PFSK-1 (cell line): ENCODE data around the gene LGALS3BP.

Experiments used
- FOXP2 ChIP-seq: optimal IDR thresholded peaks from 2 replicates; pipeline ENCODE3; 2011; ENCODE audit warnings: borderline replicate concordance, control low read depth, inconsistent platforms; ENCODE audit not compliant: insufficient read depth; ENCODE audit errors: extremely low read length, extremely low read depth
- POLR2AphosphoS5 ChIP-seq: IDR thresholded peaks from 2 replicates; pipeline ENCODE4 v1.6.1; 2012; ENCODE audit warnings: low read depth, mild to moderate bottlenecking, control low read depth, low read length, moderate library complexity
- SIN3A ChIP-seq: IDR thresholded peaks from 2 replicates; pipeline ENCODE4 v1.6.1; 2012; ENCODE audit warnings: mild to moderate bottlenecking, low read length, moderate library complexity, borderline replicate concordance; ENCODE audit not compliant: insufficient read depth
- TAF1 ChIP-seq: IDR thresholded peaks from 2 replicates; pipeline ENCODE4 v1.6.1; 2012; ENCODE audit warnings: low read length, control low read depth, borderline replicate concordance; ENCODE audit not compliant: insufficient read depth
- TF ChIP-seq, protein P1 (sequence below), 2 experiments: IDR thresholded peaks; 2 replicates each; pipeline versions ENCODE4 v1.6.1 to v1.8.0; 2011 to 2012; ENCODE audit warnings: low read depth in 2 of 2, low read length in 2 of 2, control low read depth in 1 of 2, inconsistent platforms in 1 of 2, mild to moderate bottlenecking in 1 of 2, moderate library complexity in 1 of 2; ENCODE audit not compliant: insufficient read depth in 1 of 2

The LGALS3BP gene

DNA sequence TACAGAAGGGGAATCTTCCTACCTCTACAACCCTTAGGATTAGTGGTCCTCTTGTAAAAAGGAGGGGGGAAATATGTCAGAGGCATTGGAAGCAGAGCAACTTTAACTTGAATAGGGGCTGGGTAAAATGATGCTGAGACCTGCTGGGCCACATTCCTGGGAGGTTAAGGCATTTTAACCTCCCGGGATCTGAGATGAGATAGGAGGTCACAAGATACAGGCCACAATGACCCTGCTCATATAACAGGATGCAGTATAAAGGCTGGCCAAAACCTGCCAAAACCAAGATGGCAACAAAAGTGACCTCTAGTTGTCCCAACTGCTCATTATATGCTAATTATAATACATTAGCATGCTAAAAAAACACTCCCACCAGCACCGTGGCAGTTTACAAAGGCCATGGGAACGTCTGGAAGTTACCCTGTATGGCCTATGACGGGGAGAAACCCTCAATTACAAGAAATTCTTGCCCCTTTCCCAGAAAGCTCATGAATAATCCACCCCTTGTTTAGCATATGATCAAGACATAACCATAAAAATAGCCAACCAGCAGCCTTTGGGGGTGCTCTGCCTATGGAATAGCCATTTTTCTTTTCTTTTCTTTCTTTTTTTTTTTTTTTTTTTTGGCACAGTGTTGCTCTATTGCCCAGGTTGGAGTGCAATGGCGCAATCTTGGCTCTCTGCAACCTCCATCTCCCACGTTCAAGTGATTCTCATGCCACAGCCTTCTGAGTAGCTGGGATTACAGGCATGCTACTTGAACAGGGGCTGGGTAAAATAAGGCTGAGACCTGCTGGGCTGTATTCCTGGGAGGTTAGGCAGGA is 38.0 kb upstream of the LGALS3BP start:
- no peak for TF ChIP-seq FOXP2
- no peak for TF ChIP-seq POLR2AphosphoS5
- no peak for TF ChIP-seq TAF1
- no peak for TF ChIP-seq SIN3A
- TF ChIP-seq, protein P1, sequence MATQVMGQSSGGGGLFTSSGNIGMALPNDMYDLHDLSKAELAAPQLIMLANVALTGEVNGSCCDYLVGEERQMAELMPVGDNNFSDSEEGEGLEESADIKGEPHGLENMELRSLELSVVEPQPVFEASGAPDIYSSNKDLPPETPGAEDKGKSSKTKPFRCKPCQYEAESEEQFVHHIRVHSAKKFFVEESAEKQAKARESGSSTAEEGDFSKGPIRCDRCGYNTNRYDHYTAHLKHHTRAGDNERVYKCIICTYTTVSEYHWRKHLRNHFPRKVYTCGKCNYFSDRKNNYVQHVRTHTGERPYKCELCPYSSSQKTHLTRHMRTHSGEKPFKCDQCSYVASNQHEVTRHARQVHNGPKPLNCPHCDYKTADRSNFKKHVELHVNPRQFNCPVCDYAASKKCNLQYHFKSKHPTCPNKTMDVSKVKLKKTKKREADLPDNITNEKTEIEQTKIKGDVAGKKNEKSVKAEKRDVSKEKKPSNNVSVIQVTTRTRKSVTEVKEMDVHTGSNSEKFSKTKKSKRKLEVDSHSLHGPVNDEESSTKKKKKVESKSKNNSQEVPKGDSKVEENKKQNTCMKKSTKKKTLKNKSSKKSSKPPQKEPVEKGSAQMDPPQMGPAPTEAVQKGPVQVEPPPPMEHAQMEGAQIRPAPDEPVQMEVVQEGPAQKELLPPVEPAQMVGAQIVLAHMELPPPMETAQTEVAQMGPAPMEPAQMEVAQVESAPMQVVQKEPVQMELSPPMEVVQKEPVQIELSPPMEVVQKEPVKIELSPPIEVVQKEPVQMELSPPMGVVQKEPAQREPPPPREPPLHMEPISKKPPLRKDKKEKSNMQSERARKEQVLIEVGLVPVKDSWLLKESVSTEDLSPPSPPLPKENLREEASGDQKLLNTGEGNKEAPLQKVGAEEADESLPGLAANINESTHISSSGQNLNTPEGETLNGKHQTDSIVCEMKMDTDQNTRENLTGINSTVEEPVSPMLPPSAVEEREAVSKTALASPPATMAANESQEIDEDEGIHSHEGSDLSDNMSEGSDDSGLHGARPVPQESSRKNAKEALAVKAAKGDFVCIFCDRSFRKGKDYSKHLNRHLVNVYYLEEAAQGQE (IDR thresholded peaks at IDR 0.05; ENCODE audit: insufficient read depth in 1 of 2, low read depth in 2 of 2, low read length in 2 of 2), result no peak

DNA sequence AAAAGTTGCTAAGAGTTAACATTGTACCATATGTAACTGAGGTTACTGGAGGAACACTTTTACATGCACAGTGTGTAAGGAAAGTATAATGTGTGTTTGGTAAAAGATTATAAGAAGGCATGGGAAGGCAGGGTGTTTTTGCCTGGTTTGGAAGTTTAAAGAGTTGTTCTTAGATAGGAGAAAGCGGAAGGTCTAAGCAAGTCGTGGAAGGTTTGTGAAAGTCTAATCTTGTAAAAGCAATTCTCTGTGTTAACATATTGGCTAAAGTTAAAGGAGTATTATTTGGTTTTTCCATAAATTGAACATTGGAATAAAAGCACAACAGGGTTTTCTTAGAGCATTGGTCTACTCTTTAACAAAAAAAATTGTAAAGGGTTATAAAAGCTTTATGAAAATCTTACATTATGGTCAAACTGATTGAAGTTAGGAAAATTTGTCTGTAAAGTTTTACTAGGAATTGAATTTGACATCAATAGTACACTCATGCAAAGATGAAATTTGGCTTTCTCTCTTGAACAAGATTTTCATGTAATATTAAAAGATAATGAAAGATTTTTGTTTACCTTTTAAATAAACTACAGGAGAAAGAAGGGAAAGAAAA is 34.5 kb upstream of the LGALS3BP start:
- TF ChIP-seq, protein P1 (IDR thresholded peaks at IDR 0.05; ENCODE audit: insufficient read depth in 1 of 2, low read depth in 2 of 2, low read length in 2 of 2), result no peak
- TF ChIP-seq SIN3A (no peak), POLR2AphosphoS5 (no peak), TAF1 (no peak), FOXP2 (no peak)

DNA sequence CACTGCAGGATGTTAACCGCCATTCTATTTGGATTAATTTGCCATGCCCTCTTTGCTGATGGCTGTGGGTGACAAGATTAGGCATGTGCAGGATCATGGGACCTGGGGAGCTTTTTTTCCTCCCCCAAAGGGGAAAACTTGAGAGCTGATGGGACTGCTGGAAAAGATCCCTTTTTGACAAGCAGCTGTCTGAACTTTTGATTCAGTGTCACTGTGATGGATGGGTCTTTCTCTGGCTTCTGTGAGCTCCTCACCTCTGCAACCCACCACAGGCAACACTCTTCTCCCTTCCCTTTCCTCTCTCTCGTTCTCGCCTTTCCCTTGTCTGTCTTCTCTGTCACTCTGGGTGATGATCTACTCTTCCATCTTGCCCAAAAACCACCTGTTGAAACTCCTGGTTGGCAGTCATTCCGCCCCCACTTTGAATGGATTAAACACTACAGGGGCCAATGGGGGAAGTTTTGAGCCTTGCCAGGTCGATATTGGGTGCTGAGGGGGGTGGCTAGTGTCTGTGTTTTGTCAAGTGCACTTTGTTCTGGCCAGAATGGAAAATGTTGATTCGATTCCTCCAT is 32.9 kb upstream of the LGALS3BP start:
- TF ChIP-seq FOXP2 (no peak), SIN3A (no peak), POLR2AphosphoS5 (no peak), TAF1 (no peak)
- TF ChIP-seq, protein P1 (IDR thresholded peaks at IDR 0.05; ENCODE audit: insufficient read depth in 1 of 2, low read depth in 2 of 2, low read length in 2 of 2), result no peak

DNA sequence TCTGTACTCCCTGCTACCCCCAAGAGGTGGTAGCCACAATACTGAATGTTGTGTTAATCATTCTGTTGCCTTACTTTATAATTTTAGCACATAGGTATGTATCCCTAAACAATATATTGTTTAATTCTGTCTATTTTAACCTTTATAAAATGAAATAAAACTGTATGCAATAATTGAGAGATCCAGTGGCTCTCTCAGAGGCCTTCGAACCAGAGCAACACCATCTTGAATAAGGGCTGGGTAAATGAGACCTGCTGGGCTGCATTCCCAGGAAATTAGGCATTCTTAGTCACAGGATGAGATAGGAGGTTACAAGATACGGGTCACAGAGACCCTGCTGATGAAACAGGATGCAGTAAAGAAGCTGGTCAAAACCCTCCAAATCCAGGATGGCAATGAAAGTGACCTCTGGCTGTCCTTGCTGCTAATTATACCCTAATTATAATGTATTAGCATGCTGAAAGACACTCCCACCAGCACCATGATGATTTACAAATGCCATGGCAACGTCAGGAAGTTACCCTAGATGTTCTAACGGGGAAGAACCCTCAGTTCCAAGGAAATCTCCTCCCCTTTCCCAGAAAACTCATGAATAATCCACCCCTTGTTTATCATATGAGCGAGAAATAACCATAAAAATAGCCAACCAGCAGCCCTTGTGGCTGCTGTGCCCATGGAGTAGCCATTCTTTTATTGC is 31.9 kb upstream of the LGALS3BP start:
- TF ChIP-seq POLR2AphosphoS5 (no peak), SIN3A (no peak), FOXP2 (no peak), TAF1 (no peak)
- TF ChIP-seq, protein P1 (IDR thresholded peaks at IDR 0.05; ENCODE audit: insufficient read depth in 1 of 2, low read depth in 2 of 2, low read length in 2 of 2), result no peak
